SU-DHL-6 (cell line): ENCODE measurements around the gene CXCL6.

Experiments
- EZH2phosphoT487 ChIP-seq: fragments of 200-600 bp; sonication (generic), shearing (Covaris generic); conservative IDR thresholded peaks from 2 replicates; pipeline ENCODE4 v1.6.1; 2018; ENCODE audit warnings: mild to moderate bottlenecking, antibody characterized with exemption, low read length, moderate library complexity, mixed read lengths
- TF ChIP-seq, protein P1 (sequence below): fragments of 200-600 bp; sonication (generic); IDR thresholded peaks from one replicate; pipeline ENCODE4 v1.5.1; 2017; ENCODE audit warnings: antibody characterized with exemption, mild to moderate bottlenecking, low read length, moderate library complexity; ENCODE audit not compliant: insufficient read depth, poor library complexity, severe bottlenecking

DNA sequence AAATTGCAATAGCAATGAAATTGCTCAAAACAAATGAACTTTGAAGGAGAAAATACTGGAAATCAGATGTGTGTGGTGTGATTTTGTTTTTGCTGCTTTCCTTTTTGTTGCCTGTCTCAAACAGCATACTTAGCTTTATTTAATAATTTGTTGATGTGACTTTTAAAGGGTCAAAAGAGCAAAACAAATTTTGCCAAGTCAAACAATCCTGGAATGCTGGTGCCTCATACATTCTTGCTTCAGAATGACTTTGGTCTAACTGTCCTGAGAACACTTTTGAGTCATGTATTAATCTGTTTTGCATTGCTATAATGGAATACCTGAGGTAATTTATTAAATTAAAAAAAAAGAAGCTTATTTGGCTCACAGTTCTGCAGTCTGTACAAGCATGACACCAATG is 20.0 kb downstream of the CXCL6 start:
- TF ChIP-seq EZH2phosphoT487, result no peak
- TF ChIP-seq, protein P1, sequence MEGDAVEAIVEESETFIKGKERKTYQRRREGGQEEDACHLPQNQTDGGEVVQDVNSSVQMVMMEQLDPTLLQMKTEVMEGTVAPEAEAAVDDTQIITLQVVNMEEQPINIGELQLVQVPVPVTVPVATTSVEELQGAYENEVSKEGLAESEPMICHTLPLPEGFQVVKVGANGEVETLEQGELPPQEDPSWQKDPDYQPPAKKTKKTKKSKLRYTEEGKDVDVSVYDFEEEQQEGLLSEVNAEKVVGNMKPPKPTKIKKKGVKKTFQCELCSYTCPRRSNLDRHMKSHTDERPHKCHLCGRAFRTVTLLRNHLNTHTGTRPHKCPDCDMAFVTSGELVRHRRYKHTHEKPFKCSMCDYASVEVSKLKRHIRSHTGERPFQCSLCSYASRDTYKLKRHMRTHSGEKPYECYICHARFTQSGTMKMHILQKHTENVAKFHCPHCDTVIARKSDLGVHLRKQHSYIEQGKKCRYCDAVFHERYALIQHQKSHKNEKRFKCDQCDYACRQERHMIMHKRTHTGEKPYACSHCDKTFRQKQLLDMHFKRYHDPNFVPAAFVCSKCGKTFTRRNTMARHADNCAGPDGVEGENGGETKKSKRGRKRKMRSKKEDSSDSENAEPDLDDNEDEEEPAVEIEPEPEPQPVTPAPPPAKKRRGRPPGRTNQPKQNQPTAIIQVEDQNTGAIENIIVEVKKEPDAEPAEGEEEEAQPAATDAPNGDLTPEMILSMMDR, result no peak
